GM21526 (cell line): ENCODE results near the gene CX3CL1.
"Not testable (repeated sequence)": the region's sequence is repeated elsewhere in the genome, so short reads cannot be mapped to it uniquely, and the experiment has no call there.

Source experiments
- ATAC-seq: cut with Tn5 transposase; IDR thresholded peaks from one replicate; pipeline ENCODE4 v1.9.1; 2021; ENCODE audit warnings: moderate library complexity; ENCODE audit not compliant: unreplicated experiment, low FRiP score

CX3CL1 gene

DNA sequence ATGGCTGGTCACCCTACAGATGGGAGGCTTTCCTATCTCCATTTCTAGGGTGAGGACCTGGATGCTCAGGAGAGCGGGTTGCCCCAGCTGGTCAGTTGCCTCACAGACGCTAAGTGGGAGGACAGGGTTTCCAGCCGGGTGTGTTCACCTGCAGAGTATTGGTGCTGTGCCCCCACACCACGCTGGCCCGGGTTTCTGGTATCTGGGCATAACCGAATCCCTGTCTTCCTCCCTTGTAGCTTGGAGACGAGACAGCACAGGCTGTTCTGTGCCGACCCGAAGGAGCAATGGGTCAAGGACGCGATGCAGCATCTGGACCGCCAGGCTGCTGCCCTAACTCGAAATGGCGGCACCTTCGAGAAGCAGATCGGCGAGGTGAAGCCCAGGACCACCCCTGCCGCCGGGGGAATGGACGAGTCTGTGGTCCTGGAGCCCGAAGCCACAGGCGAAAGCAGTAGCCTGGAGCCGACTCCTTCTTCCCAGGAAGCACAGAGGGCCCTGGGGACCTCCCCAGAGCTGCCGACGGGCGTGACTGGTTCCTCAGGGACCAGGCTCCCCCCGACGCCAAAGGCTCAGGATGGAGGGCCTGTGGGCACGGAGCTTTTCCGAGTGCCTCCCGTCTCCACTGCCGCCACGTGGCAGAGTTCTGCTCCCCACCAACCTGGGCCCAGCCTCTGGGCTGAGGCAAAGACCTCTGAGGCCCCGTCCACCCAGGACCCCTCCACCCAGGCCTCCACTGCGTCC, 9.7 kb downstream of the CX3CL1 start:
- ATAC-seq, result no peak

DNA sequence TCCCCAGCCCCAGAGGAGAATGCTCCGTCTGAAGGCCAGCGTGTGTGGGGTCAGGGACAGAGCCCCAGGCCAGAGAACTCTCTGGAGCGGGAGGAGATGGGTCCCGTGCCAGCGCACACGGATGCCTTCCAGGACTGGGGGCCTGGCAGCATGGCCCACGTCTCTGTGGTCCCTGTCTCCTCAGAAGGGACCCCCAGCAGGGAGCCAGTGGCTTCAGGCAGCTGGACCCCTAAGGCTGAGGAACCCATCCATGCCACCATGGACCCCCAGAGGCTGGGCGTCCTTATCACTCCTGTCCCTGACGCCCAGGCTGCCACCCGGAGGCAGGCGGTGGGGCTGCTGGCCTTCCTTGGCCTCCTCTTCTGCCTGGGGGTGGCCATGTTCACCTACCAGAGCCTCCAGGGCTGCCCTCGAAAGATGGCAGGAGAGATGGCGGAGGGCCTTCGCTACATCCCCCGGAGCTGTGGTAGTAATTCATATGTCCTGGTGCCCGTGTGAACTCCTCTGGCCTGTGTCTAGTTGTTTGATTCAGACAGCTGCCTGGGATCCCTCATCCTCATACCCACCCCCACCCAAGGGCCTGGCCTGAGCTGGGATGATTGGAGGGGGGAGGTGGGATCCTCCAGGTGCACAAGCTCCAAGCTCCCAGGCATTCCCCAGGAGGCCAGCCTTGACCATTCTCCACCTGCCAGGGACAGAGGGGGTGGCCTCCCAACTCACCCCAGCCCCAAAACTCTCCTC, 10.4 kb downstream of the CX3CL1 start:
- no peak for ATAC-seq

DNA sequence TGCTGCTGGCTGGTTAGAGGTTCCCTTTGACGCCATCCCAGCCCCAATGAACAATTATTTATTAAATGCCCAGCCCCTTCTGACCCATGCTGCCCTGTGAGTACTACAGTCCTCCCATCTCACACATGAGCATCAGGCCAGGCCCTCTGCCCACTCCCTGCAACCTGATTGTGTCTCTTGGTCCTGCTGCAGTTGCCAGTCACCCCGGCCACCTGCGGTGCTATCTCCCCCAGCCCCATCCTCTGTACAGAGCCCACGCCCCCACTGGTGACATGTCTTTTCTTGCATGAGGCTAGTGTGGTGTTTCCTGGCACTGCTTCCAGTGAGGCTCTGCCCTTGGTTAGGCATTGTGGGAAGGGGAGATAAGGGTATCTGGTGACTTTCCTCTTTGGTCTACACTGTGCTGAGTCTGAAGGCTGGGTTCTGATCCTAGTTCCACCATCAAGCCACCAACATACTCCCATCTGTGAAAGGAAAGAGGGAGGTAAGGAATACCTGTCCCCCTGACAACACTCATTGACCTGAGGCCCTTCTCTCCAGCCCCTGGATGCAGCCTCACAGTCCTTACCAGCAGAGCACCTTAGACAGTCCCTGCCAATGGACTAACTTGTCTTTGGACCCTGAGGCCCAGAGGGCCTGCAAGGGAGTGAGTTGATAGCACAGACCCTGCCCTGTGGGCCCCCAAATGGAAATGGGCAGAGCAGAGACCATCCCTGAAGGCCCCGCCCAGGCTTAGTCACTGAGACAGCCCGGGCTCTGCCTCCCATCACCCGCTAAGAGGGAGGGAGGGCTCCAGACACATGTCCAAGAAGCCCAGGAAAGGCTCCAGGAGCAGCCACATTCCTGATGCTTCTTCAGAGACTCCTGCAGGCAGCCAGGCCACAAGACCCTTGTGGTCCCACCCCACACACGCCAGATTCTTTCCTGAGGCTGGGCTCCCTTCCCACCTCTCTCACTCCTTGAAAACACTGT, 11.3 kb downstream of the CX3CL1 start:
- ATAC-seq, result no peak

DNA sequence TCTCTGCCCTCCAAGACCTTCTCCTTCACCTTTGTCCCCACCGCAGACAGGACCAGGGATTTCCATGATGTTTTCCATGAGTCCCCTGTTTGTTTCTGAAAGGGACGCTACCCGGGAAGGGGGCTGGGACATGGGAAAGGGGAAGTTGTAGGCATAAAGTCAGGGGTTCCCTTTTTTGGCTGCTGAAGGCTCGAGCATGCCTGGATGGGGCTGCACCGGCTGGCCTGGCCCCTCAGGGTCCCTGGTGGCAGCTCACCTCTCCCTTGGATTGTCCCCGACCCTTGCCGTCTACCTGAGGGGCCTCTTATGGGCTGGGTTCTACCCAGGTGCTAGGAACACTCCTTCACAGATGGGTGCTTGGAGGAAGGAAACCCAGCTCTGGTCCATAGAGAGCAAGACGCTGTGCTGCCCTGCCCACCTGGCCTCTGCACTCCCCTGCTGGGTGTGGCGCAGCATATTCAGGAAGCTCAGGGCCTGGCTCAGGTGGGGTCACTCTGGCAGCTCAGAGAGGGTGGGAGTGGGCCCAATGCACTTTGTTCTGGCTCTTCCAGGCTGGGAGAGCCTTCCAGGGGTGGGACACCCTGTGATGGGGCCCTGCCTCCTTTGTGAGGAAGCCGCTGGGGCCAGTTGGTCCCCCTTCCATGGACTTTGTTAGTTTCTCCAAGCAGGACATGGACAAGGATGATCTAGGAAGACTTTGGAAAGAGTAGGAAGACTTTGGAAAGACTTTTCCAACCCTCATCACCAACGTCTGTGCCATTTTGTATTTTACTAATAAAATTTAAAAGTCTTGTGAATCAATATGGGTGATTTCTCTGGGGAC, 12.2 kb downstream of the CX3CL1 start:
- no peak for ATAC-seq

DNA sequence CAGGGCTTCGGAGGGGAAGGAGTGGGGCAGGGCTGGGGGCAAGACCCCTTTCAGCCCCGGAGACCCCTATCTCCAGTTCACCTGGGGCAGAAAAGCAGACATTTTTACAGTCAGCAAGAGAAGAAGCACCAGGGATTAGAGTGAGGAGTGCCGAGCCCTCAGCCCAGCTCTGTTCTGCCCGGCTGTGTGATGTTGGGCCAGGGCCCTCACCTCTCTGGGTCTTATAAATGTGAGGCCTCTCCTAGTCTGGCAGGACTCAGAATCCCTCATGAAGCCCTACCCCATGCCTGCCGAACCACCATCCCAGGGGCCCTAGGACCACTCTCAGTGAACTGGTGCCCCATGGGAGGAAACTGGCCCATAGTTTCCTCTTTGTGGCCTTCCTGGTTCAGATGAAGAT, 12.8 kb downstream of the CX3CL1 start:
- ATAC-seq, result no peak

DNA sequence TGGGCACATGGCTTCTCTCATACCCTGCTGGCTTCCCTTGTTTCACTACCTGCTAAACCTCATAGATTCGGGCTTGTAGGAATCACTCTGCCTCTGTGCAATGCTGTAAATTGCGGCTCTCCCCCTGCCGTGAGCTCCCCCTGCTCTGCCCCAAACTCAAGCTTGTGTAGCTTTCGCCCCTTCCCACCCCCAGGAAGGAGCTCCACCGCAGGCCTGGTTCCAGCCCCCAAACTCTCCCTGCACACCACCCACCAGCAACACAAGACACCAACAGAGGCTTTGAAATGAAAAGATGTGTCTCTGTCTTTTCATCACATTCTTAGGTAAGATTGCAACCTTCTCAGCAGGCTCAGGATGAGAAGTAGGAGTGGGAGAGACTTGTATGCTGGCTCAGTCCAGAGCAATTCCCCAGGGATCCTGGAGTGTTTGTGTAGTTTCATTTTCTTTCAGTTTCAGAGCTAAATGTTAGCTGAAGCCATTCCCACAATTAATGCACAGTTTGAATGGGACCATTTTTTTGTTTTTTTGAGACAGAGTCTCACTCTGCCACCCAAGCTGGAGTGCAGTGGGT, 14.2 kb downstream of the CX3CL1 start:
- ATAC-seq, result no peak

DNA sequence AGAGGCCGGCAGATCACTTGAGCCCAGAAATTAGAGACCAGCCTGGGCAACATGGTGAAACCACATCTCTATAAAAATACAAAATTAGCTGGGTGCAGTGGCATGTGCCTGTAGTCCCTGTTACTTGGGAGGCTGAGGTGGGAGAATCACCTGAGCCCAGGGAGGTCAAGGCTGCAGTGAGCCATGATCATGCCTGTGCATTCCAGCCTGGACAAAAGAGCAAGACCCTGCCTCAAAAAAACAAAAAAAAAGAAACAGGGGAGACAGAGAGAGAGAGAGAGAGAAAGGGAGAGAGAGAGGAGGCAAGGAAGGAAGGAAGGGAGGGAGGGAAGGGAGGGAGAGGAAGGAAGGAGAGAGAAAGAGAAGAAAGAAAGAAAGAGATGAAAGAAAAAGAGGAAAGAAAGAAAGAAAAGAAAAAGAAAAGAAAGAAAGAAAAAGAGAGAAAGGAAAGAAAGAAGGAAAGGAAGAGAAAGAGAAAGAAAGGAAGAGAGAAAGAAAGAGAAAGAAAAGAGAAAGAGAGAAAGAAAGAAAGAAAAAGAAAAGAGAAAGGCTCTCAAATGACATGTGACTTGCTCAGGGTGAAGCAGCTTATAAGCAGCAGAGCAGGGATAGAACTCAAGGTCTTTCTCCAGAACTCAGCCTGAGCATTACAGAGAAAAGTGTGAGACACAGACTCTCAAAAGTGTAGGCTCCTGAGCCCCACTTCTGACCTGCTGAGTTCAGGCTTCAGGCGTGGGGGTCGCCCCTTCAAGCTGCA, 15.5 kb downstream of the CX3CL1 start:
- no peak for ATAC-seq

DNA sequence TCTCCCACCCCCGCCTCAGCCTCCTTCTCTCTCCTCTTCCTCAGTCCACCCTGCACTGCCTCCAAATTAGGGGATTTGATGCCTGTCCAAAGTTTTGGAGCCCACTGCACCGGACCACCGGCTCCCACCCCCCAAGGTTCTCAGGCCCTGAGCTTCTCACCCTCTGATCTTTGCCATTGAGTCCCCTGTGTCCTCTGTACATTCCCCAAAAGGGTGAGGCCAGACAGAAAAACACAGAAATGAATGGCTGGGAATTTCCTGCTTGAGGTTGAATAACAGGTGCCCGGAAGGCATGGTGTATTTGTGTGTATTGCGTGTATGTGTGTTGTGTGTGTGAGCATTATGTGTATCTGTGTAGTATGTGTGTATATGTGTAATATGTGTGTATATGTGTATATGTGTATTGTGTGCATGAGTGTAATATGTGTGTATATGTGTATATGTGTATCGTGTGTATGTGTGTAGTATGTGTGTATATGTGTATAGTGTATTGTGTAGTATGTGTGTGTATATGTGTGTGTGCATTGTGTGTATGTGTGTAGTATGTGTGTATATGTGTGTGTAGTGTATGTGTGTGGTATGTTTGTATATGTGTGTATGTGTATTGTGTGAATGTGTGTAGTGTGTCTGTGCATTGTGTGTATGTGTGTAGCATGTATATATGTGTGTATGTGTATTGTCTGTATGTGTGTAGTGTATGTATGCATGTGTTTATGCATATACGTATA, 16.2 kb downstream of the CX3CL1 start:
- no peak for ATAC-seq

DNA sequence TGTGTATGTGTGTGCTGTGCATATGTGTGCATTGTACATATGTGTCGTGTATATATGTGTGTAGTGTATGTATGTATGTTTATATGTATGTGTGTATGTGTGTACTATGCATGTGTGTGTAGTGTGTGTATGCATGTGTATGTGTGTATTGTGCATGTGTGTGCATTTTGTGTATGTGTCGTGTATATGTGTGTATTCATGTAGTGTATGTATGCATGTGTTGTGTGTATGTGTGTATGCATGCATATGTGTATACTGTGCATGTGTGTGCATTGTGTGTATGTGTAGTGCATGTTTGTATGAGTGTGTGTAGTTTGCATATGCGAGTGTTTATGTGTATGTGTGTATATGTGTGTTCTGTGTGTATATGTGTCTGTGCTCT, 16.8 kb downstream of the CX3CL1 start:
- ATAC-seq, result no peak

DNA sequence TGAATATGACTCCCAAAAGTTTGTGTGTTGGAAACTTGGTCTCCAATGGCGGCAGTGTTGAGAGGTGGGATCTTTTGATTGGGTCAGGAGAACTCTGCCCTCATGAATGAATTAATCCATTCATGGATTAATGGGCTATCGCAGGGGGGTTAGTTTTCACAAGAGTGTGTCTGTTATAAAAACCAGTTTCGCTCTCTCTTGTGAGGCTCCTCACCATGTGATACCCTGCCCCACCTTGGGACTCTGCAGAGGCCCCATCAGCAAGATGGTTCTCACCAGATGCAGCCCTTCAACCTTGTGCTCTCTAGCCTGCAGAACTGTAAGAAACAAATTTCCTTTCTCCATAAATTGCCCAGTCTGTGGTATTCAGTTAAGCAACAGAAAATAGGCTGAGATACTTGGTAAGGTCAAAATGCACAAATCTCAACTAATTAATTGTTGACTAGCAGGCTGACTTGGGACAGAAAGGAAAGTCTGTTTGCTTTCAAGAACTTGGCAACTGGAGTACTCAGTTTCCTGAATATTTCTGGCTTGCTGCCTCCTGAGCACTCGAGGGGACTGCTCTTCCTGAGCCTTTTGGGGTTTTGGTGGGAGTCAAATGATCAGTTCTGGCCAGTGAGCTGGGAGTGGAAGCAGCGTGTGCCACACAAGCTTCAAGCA, 18.5 kb downstream of the CX3CL1 start:
- no peak for ATAC-seq

DNA sequence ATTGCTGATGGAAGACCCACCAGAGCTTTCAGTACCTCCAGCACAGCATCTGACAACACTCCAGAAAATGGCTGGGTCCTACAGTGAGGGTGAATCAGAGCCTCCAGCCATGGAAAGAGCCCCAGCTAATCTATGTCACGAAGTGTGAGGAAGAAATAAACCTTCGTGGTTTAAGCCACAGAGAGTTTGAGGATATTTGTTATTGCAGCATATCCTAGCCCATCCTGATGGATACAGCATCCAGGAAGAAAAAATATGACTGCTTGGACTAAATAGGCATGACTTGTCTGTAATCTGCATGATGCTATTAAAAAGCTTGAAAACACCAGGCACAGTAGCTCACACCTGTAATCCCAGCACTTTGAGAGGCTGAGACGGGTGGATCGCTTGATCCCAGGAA, 19.0 kb downstream of the CX3CL1 start:
- ATAC-seq, result no peak

DNA sequence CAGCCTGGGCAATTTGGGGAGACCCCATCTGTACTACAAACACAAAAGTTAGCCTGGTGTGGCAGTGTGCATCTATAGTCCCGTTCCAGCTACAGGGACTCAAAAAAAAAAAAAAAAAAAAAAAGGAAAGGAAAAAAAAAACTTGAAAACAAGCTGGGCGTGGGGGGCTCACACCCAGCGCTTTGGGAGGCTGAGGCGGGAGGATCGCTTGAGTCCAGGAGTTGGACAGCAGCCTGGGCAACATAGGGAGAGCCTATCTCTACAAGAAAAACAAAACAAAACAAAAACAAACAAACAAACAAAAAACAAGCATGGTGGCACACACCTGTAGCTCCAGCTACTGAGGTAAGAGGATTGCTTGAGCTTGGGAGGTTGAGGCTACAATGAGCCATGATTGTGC, 19.4 kb downstream of the CX3CL1 start:
- no peak for ATAC-seq

DNA sequence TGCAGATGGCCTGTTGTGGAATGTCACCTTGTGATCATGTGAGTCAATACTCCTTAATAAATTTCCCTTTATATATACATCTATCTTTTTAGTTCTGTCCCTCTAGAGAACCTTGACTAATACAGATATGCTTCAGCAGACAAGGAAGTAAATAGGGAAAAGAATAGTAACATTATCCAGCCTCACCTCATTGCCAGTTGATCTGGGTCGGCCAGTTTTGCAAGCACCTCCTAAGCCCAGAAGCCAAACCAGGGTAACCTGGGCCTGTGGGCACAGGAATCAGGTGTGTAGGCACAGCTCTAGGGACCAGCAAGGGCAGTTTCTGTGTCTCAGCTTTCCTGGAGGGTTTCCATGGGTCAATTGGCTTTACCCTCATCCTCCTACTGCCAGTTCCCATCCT, 20.4 kb downstream of the CX3CL1 start:
- no peak for ATAC-seq

DNA sequence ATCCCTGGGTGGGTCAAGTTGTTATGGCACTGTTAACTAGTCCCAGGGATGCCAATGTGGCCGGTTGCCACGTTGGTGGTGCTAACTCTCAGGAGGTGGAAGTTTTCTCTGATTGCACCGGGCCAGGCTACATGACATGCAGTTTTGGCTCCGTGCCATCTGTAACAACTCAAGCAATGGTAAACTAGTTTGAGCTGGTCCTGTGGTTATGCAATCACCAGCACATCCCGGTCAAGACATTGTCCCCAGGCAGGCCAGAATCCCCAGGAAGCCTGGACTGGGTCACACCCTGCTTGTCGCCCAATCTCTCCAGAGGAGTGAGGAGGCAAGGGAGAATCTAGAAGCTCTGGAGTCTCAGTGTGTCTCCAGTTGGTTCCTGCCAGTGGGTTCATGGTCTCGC, 22.2 kb downstream of the CX3CL1 start:
- ATAC-seq, result no peak

DNA sequence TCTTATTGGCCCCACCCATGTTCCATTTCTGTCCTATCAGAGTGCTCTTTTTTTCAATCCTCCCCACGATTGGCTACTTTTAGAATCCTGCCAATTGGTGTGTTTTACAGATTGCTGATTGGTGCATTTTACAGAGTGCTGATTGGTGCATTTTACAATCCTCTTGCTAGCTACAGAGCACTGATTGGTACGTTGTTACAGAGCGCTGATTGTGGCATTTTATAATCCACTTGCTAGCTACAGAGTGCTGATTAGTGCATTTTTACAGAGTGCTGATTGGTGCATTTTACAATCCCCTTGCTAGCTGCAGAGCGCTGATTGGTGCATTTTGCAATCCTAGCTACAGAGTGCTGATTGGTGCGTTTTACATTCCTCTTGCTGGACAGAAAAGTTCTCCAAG, 22.7 kb downstream of the CX3CL1 start:
- no peak for ATAC-seq

DNA sequence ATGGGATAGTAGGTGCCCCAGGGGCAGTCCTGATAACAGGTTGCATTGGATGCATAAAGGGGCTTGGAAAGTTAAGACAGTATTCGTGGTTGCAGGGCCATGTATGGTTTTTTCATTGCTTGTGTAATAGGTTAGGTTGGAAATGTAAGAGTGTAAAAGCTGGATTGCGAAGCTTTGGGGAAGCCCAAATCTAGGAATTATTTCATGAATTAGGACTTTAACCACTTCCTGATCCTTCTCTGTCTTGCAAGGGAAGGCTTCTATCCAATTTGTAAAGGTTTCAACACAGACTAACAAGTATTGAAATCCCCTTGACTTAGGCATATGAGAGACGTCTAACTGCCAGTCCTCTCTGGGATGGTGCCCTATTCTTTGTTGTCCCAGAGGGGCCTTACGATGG, 24.5 kb downstream of the CX3CL1 start:
- ATAC-seq, result no peak

DNA sequence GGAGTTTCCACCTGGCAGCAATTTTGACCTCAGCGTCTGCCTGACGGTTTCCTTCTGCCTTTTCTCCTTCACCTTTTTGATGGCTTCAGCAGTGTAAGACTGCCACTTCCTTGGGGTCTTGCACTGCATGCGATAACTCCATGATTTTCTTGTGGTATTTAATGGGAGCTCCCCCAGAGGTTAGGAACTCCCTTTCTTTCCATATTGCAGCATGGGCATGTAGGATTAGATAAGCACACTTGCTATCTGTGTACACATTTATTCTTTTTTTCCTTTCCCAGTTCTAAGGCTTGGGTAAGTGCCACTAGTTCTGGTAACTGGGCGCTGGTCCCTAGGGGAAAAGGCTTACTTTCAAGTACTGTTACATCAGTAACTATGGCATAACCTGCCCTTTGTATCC, 25.2 kb downstream of the CX3CL1 start:
- not testable (repeated sequence) for ATAC-seq
